ENCODE data around the gene CCDC200.
"Not testable (repeated sequence)": the region's sequence is repeated elsewhere in the genome, so short reads cannot be mapped to it uniquely, and the experiment has no call there.

Gene CCDC200

GRCh38 chr17:43216369-43216761, 12.1 kb downstream of the CCDC200 start:
- no peak for DNase-seq (ENCODE audit: low read depth)

GRCh38 chr17:43215341-43215740, 13.1 kb downstream of the CCDC200 start:
- DNase-seq (ENCODE audit: low read depth): no peak

GRCh38 chr17:43213545-43213944, 14.9 kb downstream of the CCDC200 start:
- DNase-seq (ENCODE audit: low read depth): no peak

GRCh38 chr17:43212641-43213490, 15.6 kb downstream of the CCDC200 start:
- no peak for DNase-seq (ENCODE audit: low read depth)

GRCh38 chr17:43211480-43212402, 16.7 kb downstream of the CCDC200 start, which contains the start of gene TMEM106A:
TMEM106A (plus strand) TSS chr17:43211875; CDS start chr17:43213042, 1,167 bp downstream.
- peak; percentile 74 for DNase-seq (ENCODE audit: low read depth)

- DNase-seq (ENCODE audit: low read depth): no peak
Measured at GRCh38 chr17:43211123-43211479, 17.3 kb downstream of the CCDC200 start.

- DNase-seq (ENCODE audit: low read depth): no peak
Measured at GRCh38 chr17:43210576-43210975, 17.8 kb downstream of the CCDC200 start.

- DNase-seq (ENCODE audit: low read depth): not testable (repeated sequence)
Measured at GRCh38 chr17:43203013-43203412, 25.4 kb downstream of the CCDC200 start.

- no peak for DNase-seq (ENCODE audit: low read depth)
Measured at GRCh38 chr17:43200127-43200526, 28.3 kb downstream of the CCDC200 start.

- no peak for DNase-seq (ENCODE audit: low read depth)
Measured at GRCh38 chr17:43199633-43200032, 28.8 kb downstream of the CCDC200 start.

- DNase-seq (ENCODE audit: low read depth): no peak
Measured at GRCh38 chr17:43193251-43193650, 35.2 kb downstream of the CCDC200 start.

GRCh38 chr17:43186656-43187055, 41.8 kb downstream of the CCDC200 start:
- DNase-seq (ENCODE audit: low read depth): not testable (repeated sequence)

- no peak for DNase-seq (ENCODE audit: low read depth)
Measured at GRCh38 chr17:43183921-43184320, 44.5 kb downstream of the CCDC200 start.

- DNase-seq (ENCODE audit: low read depth): no peak
Measured at GRCh38 chr17:43176119-43176570, 52.3 kb downstream of the CCDC200 start.

GRCh38 chr17:43175213-43176118, 53.0 kb downstream of the CCDC200 start:
- DNase-seq (ENCODE audit: low read depth): peak; percentile 60

GRCh38 chr17:43171586-43172487, 56.6 kb downstream of the CCDC200 start:
- DNase-seq (ENCODE audit: low read depth): peak; percentile 77
